COLO668 (cell line): ENCODE measurements around the gene SOCS2.

ENCODE experiments used
- DNase-seq: peaks from one replicate; lab custom pipeline; 2025; ENCODE audit not compliant: unreplicated experiment; lab: John Stamatoyannopoulos, UW

The SOCS2 gene

DNA sequence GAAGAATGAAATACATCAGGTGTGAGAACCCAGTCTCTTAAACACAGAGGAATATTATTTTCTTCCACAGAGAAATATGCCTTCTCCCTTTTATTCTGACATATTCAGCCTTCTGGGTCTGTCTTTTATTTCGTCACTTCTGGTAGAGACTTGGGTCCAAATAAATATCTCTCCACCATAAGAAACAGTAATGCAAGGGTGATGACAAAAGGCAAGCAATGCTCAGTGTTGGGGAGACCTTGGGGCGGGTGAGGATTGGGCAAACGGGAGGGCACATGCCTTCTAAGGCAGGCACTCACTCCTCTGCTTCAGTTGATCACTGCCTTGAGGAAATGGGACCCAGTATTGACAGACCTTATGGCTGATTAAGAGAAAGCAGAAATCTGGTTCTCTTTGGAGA is 6.7 kb upstream of the SOCS2 start:
- no peak for DNase-seq

DNA sequence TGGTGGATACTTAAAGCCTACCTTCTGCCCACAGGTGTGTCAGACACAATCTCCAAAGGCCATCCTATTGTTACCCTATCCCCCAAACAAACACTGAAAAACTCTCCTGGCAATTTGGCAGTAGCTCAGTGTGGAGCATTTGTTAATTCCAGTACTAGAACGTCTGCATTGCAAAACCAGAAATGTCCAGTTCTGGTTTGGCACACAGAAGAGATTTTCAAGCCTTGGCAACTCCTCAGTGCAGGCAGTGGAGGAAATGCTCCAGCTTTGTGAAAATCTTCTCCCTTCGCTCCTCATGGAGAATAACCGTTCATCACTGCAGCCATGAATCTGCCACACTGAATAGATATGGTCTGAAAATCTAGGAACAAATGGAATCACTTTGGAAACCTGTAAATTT is 5.3 kb upstream of the SOCS2 start:
- no peak for DNase-seq

DNA sequence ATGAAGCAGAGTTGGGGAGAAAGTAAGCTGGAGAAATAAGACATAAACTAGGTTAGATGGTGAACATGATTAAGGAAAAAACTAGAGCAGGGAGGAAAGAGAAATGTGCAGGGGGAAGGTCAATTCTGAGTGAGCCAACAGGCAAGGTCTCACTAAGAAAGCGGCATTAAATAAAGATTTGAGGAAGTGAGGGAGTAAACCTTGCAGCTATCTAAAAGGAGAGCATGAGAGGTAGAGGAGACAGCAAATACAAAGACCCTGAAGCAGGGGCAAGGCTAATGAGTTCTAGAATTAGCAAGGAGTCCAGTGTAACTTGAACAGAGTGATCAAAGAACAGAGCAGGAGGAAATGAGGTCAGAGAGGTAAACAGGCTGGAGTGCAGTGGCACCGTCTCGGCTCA is 4.4 kb upstream of the SOCS2 start:
- DNase-seq: no peak

DNA sequence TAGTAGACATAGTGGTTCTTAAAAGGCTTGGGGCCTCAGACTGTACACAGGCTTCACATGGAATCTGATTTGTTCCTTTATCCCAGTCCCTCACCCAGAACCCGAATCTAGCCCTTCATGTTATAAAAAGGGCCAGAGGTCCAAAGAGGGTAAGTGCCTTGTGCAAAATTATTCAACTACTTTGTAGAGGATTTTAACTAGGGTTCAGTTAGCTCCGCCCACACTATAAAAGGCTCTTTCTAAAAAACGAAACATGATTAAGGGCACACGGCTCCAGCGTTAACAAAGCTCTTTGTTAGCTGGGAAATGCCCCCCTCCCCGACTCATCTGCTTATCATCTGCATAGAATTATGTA is 3.2 kb upstream of the SOCS2 start:
- DNase-seq: no peak

DNA sequence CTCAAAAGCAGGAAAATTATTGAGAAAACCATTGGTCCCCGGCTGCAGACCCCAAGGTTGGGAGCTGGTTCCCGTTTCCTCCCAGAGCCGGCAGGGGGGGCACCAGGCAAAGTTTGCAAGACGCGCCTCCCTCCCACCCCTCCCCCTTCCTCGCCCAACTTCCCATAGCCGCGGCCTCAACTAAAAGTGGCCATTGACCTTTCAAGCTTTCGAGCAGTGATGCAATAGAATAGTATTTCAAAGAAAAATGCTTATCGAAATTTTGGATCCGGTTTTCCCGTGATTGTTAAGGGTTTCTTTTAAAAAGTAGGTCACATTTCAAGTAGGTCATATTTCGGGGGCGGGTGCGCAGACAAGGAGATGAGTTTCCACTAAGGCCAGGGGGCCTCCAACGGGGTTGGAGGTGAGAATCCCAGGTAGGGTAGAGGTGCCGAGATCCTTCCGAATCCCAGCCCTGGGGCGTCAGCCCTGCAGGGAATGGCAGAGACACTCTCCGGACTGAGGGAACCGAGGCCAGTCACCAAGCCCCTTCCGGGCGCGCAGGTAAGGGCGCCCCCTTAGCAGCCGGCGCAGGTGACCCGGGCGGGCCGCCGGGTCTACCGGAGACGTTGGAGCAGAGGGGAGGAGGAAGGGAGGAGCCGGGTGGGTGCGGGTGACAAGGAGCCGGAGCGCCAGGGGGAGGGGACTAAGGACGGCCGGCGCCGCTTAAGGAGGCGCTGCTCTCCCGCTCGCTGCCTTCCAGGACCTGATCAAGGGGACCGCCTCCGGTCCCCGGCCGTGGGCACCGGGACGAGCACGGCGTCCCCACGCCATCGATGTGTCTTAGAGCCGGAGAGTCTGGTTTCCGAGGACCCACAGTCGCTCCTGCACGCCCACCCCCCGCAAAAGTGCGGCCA is 2.6 kb upstream of the SOCS2 start:
- peak; percentile 83 for DNase-seq

DNA sequence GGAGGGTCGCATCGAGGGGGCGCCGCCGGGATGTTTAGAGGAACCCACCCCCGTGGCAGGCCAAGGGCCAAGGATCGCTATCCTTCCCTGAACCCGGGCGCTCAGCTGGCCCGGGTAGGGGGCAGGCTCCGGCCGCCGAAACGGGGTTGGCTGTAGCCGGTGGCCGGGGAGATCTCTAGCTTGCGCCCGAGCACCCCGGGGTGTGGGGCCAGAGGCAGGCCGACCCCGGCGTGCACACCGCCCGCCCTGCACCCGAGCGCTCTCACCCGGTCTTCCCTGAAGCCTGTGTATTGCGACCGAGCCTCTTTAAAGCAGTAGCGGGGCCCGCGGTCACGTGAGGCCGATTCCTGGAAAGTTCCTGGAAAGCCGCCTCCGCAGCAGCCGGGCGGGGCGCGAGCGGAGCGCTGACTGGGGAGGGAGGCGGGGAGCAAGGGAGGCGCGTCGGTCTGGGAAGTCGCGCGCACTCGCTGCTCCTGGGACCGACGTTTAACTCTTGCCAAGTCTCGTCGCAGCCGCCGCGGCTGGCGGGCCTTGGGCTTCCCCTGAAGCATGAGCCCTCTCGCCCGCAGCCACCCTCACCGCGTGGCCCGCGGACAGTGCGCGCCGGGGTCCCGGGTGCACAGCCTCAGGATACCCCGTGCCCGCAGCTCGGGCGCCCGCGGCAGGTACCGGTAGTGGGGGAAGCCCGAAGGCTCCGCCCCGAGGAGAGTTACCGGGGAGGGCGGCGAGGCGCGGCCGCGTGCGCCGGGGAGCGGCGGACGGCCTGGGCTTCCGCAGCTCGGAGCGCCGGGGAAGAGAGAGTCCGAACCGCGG is 1.7 kb upstream of the SOCS2 start:
- peak; percentile 92 for DNase-seq

DNA sequence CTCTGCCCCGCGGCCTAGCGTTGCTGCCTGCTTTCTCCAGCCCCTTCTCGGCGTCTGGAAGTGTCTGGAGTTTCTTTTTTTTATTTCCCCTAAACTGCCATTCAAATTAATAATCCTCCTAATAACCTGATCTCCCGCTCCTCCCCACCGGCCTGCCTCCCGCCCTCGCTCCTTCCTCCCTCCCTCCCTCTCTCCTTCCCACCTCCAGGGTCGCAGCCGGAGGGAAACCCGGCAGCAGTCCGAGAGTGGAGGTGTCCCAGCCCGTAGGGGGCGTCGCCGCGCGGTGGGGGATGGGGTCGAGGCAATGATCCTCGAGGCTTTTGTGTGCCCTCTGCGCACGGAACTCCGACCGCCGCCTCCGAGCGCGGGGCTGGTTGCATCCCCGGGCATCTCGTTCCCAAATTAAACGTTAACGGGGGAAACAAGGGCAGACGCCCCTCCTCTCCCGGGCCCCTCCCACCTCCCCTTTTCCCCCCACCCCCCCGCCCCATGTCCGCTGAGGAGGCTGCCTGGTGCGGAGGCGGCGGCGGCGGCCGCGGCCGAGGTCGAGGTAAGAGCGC is 1.0 kb upstream of the SOCS2 start:
- DNase-seq: peak; percentile 66

DNA sequence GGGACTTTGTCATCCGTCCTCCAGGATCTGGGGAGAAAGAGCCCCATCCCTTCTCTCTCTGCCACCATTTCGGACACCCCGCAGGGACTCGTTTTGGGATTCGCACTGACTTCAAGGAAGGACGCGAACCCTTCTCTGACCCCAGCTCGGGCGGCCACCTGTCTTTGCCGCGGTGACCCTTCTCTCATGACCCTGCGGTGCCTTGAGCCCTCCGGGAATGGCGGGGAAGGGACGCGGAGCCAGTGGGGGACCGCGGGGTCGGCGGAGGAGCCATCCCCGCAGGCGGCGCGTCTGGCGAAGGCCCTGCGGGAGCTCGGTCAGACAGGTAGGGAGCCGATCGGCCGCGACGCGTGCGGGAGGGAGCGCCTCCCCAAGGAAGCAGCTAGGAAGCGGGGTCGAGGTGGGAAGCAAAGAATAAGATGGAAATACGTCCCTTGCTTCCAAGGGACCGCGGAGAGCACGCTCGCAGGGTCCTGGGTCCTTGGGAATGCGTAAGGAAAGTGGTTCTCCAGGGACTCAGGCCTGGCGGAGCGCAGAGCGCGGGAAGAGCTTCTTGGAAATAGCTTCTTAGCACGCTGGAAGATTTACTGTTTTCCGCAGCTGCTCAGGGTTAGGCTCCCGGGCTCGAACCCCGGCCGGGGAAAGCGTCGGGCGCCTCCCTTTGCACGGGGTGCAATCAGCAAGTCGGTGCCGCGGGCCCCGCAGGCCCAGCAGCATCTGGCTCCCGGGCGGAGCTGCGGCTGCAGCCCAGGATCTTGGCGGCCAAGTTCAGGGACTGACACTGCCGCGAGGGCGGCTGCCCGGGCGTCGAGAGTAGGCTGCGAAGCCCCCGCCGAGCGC is 457 bp downstream of the SOCS2 start:
- DNase-seq: no peak

DNA sequence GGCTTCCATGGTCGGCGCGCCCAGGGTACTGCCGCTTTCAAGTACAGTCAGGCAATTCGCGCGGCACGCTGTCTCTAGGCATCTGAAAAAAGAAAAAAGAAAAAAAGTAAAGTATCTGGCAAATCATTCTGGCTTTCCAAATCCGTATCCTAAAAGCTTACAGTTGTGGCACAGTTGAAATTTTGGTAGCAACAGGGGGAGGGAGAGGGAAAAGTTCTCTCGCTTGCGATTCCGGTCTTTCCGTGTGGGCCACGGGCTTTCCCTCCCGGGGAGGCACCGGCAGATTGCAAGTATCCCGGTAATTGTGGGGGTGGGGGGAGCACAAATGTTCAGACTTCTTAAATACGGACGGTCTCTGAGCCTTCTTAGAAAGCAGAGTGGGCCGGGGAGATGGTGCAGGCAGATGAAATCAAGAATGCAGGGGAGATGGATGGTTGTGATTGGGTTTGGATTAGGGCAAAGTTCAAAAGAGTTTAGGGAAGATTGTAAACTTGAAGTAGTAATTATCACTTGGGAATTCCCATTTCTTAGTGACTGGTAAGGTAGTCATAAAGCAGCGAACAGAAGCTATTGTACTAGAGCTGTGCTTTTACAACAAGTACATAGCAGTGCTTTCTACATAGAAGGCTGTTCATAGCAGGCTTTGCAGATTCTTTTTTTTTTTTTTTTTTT is 1.2 kb downstream of the SOCS2 start:
- no peak for DNase-seq

DNA sequence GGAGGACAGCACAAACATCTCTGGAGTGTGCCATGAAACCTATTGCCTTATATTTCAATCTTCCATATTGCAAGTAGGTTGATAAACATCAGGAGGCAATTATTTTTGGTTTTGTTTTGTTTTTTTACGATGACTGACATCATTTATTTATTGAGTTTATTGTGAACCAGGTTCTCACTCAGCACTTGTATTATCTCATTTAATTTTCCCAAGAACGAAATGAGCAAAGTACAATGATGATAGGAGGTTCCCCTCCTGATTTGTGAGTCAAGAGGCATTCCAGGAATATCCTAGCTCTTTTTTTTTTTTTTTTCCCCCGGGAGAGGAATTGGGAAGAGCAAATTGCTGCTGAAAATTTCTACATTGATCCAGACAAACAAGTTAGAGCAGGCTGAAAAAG is 4.7 kb downstream of the SOCS2 start:
- DNase-seq: no peak

DNA sequence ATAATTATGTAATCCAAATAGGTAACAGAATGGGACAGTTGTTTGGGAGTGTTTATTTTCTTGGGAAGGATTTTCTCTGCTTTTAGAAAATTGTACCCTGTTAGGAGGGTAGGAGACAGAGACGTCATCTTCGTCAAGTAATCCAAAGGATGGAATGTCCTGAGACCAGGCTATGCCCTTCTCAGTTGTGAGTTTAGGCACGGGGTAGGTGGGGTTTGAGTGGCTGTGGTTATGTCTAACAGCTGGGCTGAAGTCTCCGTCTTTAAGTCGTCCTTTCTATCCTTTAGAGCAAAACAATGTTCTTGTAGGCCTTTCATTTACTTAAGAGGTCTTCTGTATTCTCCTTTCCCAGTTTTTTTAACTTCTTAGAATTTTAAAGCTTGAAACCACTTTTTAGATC is 5.7 kb downstream of the SOCS2 start:
- no peak for DNase-seq

DNA sequence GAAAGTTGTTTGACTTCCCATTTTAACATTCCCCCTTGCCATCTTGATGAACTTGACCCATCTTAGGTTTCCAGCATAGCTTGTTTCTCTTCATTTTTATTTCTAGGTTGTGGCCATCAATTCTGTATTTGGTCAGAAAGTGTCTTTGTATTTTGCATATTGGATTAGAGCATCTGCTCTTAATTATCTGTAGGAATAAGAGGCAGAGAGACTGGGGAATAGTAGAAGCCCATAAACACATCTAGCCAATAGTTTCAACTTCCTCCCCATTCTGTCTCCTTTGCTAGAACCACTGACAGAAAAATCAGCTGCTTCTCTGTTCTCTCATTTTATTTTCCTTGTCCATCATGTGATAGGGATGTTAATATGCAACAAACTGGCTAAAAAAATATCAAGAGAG is 8.2 kb downstream of the SOCS2 start:
- no peak for DNase-seq

DNA sequence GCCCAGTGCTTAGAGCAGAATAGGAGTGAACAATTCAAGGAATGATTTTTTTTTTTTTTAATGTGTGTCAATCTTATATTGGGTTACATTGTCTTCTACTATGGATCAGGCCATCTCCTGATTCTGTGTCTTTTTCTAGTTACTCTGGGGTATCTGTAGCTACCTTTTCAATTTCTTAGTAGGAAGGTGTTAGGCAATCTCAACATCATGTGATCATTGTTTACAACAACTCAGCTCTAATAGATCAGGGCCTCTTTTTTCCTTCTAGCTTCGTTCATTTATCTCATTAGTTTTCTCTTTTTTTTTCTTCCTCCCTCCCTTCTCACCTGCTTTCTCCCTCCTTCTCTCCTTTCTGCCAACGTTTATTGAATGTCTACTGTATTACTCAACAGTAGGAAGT is 8.9 kb downstream of the SOCS2 start:
- DNase-seq: no peak

DNA sequence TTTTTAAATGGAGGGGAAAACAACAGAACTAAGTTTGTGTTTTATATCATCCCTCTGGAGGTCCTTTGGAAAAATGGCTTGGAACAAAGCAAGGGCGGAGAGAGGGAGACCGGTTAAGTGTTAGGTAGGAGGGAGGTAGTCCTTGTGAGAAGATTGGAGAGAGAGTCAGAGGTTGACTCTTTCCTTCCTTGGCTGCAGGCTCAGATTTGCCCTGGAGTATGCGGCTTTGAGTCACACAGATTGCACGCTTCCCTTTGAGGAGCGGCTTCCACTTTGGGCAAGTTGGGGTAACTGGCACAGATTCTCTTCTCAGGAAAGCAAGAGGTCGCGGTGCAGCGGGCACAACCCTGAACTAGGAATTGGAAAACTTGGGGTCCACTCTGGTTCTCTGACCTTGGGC is 9.9 kb downstream of the SOCS2 start:
- no peak for DNase-seq

DNA sequence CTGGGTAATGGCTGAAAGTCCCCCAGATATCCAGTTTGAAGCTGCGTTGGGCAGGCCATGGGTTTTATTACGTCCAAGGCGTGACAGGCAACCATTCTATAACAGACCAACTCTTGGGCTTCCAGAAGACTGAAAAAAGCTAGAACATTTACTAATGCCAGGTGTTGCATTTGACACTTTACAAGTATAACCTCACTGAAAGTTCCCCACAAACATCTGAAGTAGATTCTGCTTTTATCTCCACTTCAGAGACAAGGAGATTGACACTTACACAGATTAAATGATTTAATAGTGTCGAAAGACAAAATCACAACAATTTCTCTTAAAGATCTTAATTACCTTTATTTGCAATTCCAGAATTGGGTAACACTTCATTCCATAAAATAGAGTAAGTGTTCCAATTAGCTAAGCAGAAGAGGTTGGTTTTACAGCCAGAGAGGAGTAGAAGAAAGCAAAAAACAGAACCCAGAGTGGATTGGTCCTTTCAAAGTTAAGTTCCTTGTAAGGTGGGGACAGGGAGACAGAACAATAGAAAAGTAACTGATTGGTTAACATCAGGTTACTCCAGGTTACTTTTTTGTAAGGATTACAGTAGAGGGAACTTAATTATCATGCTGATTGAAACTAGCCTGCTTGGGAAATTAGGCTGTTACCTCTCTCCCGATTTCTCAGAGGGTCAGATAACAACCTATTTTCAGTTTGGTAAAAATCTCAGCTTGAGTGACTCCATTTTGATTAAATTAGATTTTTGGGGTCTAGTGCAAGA is 11.3 kb downstream of the SOCS2 start:
- no peak for DNase-seq

DNA sequence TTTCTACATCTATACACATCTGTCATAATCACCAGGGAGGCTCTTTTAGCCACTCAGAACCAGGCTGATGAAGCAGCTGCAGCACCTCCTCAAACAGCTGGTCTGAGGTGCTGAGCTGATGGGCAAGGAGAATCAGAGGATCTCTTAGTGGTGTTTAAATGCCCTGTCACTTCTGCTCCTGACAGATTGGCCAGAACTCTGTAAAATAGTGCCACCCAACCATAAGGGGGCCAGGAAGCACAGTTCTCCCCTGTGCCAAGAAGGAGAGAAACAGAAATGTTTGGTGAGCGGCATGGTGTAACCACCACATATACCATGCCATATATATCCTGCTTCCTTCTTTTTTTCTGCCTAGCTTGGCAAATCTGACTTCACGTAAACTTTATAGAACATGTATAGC is 12.8 kb downstream of the SOCS2 start:
- DNase-seq: no peak

DNA sequence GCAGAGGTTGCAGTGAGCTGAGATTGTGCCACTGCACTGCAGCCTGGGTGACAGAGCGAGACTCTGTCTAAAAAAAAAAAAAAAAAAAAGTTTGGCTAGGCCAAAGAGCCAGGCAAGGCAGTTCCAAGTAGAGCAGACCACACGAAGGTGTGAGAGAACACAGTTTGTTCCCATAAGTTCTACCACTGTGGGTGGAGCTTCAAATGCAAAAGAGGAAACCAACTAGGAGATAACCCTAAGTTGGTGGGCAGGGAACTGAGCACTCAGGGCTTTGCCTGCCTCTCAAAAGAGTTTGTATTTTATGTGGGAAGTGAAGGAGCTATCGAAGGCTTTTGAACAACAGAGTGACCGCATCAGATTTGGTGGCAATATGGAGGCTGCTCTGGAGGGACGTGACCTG is 15.1 kb downstream of the SOCS2 start:
- no peak for DNase-seq

DNA sequence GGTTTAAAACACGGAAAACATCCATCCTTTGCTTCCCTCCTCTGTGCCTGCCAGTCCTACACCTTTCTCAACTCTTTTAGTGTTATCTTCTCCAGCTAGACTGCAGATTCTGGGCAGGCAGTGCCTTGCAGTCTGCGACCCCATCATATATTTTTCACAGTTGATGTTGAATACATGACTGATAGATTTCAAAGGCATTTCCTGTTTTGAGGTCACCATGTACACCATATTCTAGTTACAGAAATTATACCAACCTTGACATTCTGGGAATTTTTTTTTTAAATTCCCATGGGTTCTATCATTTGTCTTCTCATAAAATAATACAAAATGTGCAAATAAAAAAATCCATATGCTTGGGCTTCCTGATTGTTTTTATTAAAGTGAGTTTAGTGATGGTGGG is 16.6 kb downstream of the SOCS2 start:
- no peak for DNase-seq

DNA sequence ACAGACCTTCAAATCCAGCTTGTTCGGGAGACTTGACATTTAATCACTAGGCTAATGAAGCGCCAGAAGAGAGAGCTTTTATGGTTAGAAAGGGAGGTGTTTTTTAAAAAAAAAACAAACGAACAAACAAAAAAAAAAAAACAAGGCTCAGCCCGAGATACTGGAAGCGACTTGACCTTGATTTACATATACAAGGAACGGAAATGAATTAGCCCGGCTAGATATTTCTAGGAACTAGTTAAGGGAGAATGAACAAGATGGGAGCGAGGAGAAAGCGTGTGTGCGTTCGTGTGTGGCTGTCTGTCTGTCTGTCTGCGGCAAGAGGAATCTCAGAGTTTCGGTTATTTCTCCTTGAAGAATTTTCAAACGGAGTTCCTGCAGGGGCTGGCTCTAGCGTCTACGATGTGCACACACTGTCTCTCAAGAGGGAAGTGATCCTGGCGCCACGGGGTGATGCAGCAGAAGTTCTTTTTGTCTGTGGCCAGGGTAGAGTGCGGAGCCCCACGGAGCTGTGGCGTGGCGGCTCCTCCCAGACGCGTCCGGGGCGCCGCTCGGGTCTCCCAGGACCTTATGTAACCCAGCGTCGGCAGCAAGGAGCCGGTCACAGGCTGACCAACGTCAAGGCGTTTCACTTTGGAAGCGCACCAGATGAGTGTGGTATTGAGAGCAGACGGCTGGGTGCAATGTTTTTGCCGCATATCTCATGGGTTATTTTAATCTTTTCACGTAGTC is 18.8 kb downstream of the SOCS2 start:
- DNase-seq: peak; percentile 32
